ENCODE results near the gene IL20RB.
"Not testable (repeated sequence)": the region's sequence is repeated elsewhere in the genome, so short reads cannot be mapped to it uniquely, and the experiment has no call there.

Gene IL20RB

DNA sequence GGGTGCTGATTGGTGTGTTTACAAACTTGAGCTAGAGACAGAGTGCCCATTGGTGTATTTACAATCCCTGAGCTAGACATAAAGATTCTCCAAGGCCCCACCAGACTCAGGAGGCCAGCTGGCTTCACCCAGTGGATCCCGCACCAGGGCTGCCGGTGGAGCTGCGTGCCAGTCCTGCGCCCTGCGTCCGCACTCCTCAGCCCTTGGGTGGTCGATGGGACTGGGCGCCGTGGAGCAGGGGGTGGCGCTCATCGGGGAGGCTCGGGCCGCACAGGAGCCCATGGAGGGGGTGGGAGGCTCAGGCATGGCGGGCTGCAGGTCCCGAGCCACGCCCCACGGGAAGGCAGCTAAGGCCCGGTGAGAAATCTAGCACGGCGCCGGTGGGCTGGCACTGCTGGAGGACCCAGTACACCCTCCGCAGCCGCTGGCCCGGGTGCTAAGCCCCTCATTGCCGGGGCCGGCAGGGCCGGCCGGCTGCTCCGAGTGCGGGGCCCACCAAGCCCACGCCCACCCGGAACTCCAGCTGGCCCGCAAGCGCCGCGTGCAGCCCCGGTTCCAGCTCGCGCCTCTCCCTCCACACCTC is 29.7 kb downstream of the IL20RB start:
- not testable (repeated sequence) for DNase-seq (ENCODE audit: low spot score)

DNA sequence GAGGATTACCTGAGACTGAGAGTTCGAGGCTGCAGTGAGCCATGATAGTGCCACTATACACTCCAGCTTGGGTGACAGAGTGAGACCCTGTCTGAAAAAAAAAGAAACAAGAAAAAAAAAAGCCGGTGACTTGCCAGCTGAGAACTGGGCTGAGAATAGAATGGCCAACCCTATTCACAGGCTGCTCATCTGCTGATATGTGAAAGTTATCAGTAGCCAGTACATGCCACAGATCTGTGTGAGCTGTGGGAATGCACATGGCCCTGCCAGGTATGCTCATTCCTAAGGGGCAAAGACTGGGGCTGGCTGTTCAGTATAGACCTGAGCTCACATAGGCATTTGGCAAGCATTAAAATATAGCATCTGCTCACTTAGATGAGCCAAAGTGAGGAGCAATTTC is 30.9 kb downstream of the IL20RB start:
- no peak for DNase-seq (ENCODE audit: low spot score)

DNA sequence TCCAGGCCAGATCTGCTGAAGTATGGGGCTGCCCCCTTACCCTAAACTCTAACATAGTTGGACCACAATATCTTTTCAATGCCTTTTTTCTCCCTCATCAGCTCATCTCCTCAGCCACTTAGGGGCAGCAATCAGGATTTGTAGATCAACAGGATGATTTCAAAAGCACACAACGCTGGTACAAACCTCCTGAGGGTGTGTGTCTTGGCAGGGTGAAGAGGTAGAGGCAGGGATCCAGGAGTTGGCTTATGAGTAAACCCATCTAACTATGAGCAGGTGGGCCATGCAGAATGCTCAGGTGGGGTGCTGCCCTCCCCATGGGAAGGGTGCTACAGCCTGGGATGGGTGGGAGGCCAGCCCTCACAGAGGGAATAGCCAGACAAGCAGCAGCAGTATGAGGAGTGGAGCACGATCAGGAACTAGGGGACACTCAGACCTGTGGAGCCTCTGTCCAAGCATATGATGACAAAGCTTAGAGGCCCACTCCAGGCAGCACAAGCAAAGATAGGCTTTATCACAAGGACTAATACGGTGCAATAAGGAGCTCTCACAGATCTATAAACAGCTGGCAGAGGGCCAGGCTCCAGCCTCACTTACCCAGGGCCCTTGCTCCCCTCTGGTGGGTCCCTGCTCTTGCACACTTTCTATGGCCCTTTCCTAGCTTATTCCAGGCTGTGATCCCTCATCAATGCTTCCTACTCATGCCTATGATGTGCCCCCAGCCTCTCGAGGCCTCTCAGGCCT is 32.2 kb downstream of the IL20RB start:
- no peak for DNase-seq (ENCODE audit: low spot score)

DNA sequence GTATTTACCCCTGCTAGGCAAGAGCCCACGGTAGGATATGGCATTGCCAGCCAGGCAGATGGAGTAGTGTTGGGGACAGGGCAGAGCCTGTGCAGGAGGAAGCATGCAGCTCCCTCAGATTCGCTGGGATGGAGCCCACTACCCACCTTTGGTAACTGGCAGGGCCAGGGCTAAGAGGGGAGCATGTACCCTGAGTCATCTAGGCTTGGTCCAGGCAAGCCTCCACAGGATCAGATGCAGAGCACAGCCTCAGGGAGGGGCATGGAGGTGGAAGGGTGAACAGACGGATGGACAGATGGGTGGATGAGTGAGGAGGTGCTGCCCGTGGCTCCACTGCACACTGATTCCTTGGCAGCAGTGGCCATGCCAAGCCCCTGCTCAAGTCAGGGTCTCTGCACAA is 33.0 kb downstream of the IL20RB start:
- DNase-seq (ENCODE audit: low spot score) = no peak

DNA sequence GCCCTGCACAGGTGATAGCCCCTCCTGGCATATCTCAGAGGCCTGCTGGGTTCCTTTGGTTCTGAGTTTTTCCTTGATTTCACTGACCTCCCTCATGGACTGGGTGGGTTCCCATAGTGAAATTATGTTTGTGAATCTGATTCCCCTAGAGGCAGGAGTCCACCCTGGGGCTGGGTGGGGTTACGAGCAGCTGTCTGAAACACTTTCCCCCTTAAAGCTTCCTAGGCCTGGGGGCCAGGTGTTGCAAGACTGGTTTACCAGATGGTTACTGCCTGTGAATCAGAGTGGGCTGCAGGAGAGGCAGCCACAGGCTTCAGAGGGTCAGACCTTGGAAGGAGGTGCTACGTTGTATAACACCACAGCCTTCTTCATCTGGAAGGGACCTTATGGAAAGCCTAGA is 34.3 kb downstream of the IL20RB start:
- DNase-seq (ENCODE audit: low spot score) = no peak

DNA sequence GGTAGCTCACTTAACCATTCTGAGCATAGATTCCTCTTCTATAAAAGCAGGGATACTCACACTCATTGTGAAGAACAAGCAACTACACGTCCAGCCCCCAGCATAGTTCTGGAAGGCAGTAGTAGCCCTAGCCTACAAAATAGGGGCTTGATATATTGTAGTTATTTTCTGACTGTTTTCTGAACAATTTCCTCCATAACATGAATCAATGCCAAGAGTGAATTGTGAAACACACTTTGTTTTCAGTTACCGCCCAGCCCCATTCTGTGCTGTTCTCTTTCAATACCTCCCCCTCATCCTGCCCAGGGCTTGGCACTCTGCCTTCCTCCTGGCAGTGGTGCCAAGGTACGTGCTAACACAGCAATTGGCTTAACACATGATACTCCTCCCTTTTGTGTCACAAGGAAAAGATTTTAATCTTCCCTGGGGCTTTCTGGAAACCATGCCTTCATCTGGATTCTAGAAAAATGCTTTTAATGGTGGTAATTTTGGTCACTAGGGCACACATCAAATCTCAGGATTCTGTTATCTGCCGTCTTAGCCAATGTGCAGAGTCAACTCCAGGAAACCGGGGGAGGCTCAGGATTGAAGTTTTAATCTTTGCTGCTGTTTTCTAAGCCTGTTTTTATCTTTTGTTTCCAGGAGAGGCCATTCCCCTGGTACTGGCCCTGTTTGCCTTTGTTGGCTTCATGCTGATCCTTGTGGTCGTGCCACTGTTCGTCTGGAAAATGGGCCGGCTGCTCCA is 37.2 kb downstream of the IL20RB start:
- peak; percentile 11 for DNase-seq (ENCODE audit: low spot score)

DNA sequence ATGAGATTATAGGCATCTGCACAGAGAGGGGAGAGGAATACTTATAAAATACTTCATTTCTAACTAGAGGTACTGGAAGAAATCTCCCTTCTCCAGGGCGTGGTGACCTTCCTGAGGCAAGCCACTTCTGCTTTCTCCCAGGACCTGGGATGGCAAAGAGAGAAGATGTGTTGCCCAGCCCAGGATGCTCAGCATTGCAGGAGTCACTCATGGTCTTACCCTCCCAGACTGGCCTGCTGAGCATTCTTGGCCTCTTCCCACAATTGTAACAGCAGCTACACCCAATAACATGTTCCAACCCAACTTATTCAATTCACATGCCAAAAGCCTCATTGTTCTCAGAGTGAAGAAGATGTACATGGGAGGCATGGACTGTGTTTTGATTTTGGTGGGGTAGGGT is 37.9 kb downstream of the IL20RB start:
- no peak for DNase-seq (ENCODE audit: low spot score)

DNA sequence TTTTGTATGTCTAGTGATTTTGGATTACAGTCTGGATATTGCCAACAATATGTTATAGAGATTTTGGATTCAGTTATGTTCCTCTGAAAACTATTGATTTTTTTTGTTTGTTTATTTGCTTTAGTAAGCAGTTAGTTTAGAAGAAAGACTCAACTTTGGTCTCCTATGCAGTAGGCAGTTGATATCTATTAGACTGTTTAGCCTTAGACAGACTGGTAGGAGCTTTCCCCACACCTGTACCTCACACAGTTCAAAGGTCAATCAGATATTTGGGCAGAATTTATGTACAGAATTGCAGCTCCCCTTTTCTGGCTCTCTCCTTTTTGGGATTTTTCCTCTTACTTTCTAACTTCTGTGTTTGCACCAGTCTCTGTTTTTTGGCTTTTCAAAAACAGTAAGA is 42.3 kb downstream of the IL20RB start:
- DNase-seq (ENCODE audit: low spot score) = no peak

DNA sequence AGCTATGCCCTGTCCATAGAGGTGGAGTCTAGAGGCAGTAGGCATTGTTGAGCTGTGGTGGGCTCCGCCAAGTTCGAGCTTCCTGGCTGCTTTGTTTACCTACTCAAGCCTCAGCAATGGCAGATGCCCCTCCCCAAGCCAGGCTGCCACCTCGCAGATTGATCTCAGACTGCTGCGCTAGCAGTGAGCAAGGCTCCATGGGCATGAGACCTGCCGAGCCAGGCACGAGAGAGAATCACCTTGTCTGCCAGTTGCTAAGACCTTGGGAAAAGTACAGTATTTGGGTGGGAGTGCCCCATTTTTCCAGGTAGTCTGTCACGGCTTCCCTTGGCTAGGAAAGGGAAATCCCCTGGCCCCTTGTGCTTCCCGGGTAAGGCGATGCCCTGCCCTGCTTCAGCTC is 49.6 kb downstream of the IL20RB start:
- DNase-seq (ENCODE audit: low spot score) = not testable (repeated sequence)

DNA sequence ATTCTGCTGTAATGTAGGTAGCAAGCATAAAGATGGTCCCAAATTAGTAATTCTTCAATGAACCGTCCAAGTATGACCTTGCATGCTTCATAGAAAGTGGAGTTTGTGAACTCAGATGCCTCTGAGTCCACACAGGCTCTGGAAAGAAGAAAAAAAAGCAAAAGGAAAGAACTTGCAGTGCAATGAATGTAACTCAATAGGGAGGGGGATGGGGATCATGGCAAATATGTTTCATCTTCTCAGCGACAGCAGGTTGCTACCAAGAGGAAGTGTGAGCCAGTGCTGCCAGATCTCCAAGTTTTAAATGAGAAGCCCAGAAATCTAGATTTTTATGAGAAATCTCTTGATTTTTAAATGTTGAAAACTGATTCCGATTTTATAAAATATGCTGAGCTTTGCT is 50.3 kb downstream of the IL20RB start:
- no peak for DNase-seq (ENCODE audit: low spot score)

DNA sequence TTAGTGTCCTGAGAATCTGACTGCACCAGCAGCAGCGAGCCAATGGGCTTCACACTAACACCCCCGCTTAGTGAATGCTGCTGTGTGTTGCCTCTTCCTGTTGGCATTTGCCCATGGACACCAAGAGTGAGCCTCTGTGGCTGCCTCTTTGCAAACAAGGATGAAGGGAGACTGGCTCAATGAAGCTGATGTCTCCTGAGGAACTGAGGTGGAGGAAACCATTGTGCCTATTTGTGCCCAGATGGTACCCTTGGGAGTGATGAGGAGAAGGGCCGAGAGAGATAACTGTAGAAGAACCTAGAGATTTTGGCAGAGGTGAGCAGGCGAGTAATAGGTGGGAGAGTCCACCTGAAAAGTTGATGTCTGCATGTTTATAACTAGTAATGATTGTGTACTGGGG is 51.2 kb downstream of the IL20RB start:
- DNase-seq (ENCODE audit: low spot score) = no peak

DNA sequence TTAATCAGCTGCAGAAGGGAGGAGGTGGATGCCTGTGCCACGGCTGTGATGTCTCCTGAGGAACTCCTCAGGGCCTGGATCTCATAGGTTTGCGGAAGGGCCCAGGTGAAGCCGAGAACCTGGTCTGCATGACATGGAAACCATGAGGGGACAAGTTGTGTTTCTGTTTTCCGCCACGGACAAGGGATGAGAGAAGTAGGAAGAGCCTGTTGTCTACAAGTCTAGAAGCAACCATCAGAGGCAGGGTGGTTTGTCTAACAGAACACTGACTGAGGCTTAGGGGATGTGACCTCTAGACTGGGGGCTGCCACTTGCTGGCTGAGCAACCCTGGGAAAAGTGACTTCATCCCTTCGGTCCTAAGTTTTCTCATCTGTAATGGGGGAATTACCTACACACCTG is 52.4 kb downstream of the IL20RB start:
- DNase-seq (ENCODE audit: low spot score) = no peak

DNA sequence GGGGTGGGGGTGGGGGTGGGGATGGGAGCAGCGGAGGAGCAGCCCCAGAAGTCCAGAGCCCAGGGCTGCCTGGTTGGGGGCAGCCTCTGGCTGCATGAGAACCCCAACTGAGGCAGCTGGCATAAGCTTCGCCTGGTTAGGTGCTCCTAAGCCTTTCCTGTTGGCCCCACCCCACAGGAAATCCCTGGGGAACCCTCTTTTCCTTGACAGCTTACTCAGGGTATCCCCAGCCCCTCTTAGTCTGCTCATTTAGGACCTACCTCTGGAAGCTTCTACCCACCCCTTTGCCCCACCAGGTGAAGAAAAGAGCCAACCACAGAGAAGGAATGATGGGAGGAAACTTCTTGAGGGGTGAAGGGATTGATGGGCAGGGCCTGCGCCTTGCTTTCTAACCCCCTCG is 53.4 kb downstream of the IL20RB start:
- DNase-seq (ENCODE audit: low spot score) = no peak

DNA sequence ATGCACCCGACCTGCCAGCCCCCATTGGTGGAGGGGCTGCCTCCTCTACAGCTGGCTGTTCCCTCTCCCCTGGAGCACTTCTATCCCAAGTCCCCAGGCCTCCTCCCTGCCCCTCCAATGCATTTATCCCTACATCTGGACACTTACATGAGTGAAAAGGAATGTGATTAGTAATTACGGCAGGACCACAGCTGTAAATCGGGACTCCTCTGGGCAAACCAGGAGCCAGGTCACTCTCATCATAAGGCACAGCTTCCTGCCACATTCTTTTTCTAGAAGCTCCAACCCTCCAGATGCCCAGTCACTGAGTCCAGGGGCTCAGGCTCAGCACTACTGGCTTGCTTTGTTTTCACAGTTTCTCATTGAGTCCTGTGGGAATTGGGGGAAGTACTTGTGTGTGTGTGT is 54.3 kb downstream of the IL20RB start:
- no peak for DNase-seq (ENCODE audit: low spot score)

DNA sequence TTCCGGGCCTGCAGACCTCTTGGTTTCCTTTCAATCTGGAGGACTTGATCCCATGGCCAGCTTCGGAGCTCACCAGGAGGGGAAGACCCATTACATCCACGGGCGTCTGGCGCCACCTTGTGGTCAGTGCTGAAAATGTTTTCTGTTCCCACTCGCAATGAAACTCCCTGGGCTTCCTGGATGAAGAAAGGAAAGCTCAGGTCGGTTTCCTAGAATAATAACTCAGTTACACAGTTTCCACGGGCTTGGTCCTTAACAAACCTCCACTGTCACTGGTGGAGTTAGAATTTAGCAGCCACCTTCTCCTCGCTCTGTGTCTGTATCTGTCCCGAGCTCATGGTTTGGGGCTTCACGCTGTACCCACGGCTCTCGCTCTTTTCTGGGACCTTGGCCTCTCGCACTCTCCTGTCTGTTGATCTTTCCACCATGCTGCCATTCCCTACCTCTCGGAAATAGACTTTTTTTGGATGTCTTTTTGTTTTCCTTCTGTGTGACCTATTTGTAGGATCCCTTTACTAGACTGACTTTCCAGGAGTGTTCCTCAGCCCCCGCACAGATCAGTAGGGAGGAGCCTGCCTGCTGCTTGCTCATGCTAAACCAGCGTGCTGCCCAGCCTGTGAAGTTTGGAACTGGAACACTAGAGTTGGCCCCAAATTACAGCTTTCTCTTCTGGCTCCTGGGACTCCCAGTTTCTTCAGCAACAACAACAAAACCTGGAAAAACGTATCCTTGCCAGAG is 56.3 kb downstream of the IL20RB start:
- DNase-seq (ENCODE audit: low spot score) = peak; percentile 95

DNA sequence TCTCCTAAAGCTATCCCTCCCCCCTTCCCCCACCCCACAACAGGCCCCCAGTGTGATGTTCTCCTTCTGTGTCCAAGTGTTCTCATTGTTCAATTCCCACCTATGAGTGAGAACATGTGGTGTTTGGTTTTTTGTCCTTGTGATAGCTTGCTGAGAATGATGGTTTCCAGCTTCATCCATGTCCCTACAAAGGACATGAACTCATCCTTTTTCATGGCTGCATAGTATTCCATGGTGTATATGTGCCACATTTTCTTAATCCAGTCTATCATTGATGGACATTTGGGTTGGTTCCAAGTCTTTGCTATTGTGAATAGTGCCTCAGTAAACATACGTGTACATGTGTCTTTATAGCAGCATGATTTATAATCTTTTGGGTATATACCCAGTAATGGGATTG is 59.5 kb downstream of the IL20RB start:
- not testable (repeated sequence) for DNase-seq (ENCODE audit: low spot score)

DNA sequence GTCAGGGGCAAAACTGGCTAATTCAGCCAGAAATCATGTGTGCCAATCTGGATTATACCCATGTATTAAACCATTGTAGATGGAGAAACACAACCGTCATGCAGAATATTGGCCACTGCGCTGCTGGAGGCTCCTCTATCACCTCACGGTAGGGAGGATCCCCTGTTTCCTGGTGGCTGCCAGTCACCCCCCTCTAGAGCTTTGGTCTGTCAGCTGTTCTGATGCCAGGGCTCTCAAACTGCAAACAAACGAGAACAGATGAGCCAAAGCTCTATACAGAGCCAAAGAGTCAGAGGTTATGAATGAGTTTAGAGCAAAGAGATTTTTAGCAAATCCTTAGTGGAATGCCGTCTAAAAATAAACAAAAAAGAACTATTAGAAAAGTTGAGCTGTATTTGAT is 62.5 kb downstream of the IL20RB start:
- peak; percentile 27 for DNase-seq (ENCODE audit: low spot score)

DNA sequence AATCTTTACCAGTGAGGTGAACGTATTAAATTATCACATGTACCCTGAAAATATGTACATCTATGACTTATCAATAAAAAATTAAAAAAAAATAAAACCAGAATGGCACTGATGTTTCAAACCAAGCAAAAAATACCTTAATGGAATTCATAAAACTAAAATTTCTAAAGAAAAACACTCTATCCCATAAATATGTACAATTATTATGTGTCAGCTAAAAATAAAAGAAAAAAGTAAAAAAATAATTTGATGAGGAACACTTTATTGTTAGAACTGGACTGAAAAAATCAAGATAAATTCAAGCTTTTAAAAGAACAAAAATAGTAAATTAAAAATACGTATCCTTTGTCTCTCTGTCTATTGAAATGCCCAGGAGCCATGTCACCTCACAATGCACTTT is 63.1 kb downstream of the IL20RB start:
- no peak for DNase-seq (ENCODE audit: low spot score)

DNA sequence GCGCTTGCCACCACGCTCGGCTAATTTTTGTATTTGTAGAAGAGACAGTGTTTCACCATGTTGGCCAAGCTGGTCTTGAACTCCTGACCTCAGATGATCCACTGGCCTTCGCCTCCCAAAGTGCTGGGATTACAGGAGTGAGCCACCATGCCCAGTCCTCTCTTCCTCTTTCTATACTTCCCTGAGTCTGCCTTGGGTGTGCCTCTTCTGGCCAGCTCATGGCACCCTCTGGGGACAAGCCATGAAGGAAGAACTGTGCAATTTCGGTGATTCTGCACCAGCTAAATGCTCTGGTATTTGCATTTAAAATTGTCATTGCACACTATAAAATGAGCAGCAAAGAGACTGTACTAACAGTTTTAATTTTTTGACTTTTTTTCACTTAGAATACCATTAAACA is 66.6 kb downstream of the IL20RB start:
- no peak for DNase-seq (ENCODE audit: low spot score)

DNA sequence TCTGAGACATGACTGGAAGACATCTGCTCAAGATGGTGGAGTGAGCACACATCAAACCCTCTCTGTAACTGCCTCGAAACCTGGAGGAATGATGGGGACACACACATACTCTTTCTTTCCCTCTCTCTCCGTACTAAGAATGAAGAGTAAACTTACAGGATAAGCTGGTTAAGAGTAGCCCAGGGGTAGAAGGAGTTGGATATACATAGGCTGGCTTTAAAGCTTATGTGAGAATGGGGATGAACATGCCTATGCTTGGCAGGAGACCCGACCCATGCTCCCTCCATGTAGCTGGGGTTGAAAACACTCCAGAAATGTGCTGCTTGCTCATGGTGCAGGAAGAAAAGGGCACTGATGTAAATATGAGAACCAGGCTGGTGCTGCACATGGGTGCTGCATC is 68.9 kb downstream of the IL20RB start:
- DNase-seq (ENCODE audit: low spot score) = no peak

DNA sequence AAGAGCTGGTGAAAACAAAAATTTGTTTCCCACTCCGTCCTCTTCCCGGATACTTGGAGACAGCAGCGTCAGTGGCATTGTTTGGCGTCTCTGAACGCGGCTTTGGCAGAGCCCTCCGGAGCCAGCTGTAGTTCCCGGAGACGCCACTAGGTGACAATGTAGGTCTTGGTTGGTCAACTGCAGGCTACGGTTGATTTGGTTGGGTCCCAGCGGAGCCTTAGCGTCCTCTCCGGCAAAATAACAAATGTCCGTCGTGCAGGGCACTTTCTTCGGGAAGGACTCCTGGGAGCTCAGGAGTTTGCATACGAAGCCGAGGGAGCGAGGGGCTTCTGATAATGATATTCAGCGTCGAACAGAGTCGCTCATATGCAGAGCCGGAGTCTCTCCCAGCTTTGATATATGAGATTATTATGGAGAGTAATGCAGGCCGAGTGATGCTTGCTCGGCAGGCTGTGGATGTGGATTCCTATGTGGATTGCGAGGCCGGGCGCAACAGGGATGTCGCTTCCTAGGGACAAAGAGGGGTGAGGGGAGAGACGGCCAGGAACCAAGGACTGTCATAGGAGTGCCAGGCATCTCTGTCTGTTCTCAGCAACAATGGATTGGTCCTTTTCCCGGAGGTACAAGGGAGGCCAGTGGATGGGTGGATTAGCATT is 74.8 kb downstream of the IL20RB start:
- DNase-seq (ENCODE audit: low spot score) = peak; percentile 87

DNA sequence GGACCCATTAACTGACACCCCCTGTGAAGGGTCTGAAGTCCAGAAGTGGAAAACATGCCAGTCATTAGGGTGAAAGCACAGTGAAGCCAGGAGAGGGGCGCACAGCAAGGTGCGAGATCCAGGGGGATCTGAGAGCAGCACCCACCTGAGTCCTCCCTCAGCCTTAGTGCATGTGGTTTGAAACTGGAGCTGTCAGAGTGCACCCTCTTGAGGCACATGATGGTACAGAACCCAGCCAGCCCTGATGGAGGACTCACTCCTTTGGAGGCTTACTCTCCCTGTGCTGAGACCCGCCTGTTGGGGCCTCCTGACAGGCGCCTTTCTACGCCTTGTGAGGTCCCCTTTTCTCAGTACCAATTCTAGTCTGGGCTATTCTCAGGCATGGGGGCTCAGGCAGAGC is 77.8 kb downstream of the IL20RB start:
- peak; percentile 10 for DNase-seq (ENCODE audit: low spot score)

All from cerebellar cortex (tissue), 1 donor.